Mesenchymal stem cell (in vitro differentiated cells and primary cell): ENCODE data around the gene SMG7.
A peak's percentile ranks its signal among the peaks of the same experiment; 100 is the strongest.

Experiments
- DNase-seq: peaks from one replicate; pipeline ENCODE4 v3.0.0-alpha.2; 2013
- H2AFZ ChIP-seq: one replicate; pipeline ENCODE4 v1.6.1; 2013; ENCODE audit warnings: low read depth, mild to moderate bottlenecking, control low read depth, inconsistent platforms, low read length, moderate library complexity
- H2AK5ac ChIP-seq: 2 replicates; pipeline ENCODE4 v1.6.1; 2013; ENCODE audit warnings: low read length, moderate library complexity, mild to moderate bottlenecking, inconsistent platforms; ENCODE audit not compliant: severe bottlenecking
- H2BK120ac ChIP-seq: one replicate; pipeline ENCODE4 v1.6.1; 2013; ENCODE audit warnings: low read depth, mild to moderate bottlenecking, inconsistent platforms, low read length, moderate library complexity
- H2BK12ac ChIP-seq, 2 experiments: one replicate each; pipeline ENCODE4 v1.6.1; 2013; ENCODE audit warnings: inconsistent platforms in 2 of 2, low read length in 2 of 2, mild to moderate bottlenecking in 2 of 2, moderate library complexity in 2 of 2, control low read depth in 1 of 2
- H2BK15ac ChIP-seq: one replicate; pipeline ENCODE4 v1.6.1; 2013; ENCODE audit warnings: mild to moderate bottlenecking, low read depth, inconsistent platforms; ENCODE audit not compliant: poor library complexity, severe bottlenecking
- H2BK5ac ChIP-seq: 2 replicates; pipeline ENCODE4 v1.6.1; 2013; ENCODE audit warnings: low read depth, mild to moderate bottlenecking, low read length, control low read depth, inconsistent platforms; ENCODE audit not compliant: poor library complexity, severe bottlenecking
- H3K14ac ChIP-seq, 2 experiments: one replicate each; pipeline ENCODE4 v1.6.1; 2013; ENCODE audit warnings: inconsistent platforms in 2 of 2, low read length in 2 of 2, control low read depth in 1 of 2, mild to moderate bottlenecking in 1 of 2, moderate library complexity in 1 of 2
- H3K18ac ChIP-seq, 2 experiments: one replicate each; pipeline ENCODE4 v1.6.1; 2013; ENCODE audit warnings: inconsistent platforms in 2 of 2, low read length in 2 of 2, control low read depth in 1 of 2, low read depth in 1 of 2, mild to moderate bottlenecking in 1 of 2
- H3K23ac ChIP-seq, 2 experiments: one replicate each; pipeline ENCODE4 v1.6.1; 2013; ENCODE audit warnings: inconsistent platforms in 2 of 2, low read length in 2 of 2, mild to moderate bottlenecking in 2 of 2, moderate library complexity in 2 of 2, control low read depth in 1 of 2
- H3K27ac ChIP-seq: 2 replicates; pipeline ENCODE4 v1.5.1; 2013; ENCODE audit warnings: mild to moderate bottlenecking, moderate library complexity, low read length, control low read depth, inconsistent platforms; ENCODE audit not compliant: poor library complexity, severe bottlenecking
- H3K27me3 ChIP-seq, 2 experiments: 2 replicates each; pipeline versions ENCODE4 v1.6.1 to v1.7.0; 2013; ENCODE audit warnings: low read length in 2 of 2, mild to moderate bottlenecking in 2 of 2, moderate library complexity in 2 of 2, control low read depth in 1 of 2, inconsistent platforms in 1 of 2; ENCODE audit not compliant: control insufficient read depth in 1 of 2, insufficient read depth in 1 of 2
- H3K36me3 ChIP-seq, 2 experiments: 2 replicates each; pipeline versions ENCODE4 v1.6.1 to v1.7.0; 2013; ENCODE audit warnings: low read length in 2 of 2, control low read depth in 1 of 2, inconsistent platforms in 1 of 2, low read depth in 1 of 2, mild to moderate bottlenecking in 1 of 2; ENCODE audit not compliant: insufficient read depth in 2 of 2, control insufficient read depth in 1 of 2
- H3K4ac ChIP-seq, 2 experiments: one replicate each; pipeline ENCODE4 v1.6.1; 2013; ENCODE audit warnings: inconsistent platforms in 2 of 2, low read length in 2 of 2, mild to moderate bottlenecking in 2 of 2, moderate library complexity in 2 of 2, control low read depth in 1 of 2, low read depth in 1 of 2
- H3K4me1 ChIP-seq: 2 replicates; pipeline ENCODE4 v1.6.1; 2013; ENCODE audit warnings: low read depth, low read length, control low read depth; ENCODE audit not compliant: control insufficient read depth, insufficient read depth
- H3K4me2 ChIP-seq: 2 replicates; pipeline ENCODE4 v1.6.1; 2013; ENCODE audit warnings: low read length, mild to moderate bottlenecking, inconsistent platforms; ENCODE audit not compliant: poor library complexity, severe bottlenecking
- H3K4me3 ChIP-seq, 2 experiments: 2 replicates each; pipeline versions ENCODE4 v1.5.1 to v1.7.0; 2013; ENCODE audit warnings: low read length in 2 of 2, mild to moderate bottlenecking in 2 of 2, control low read depth in 1 of 2, low read depth in 1 of 2; ENCODE audit not compliant: insufficient read depth in 1 of 2
- H3K79me1 ChIP-seq: replicated peaks from 2 replicates; pipeline ENCODE4 v1.6.1; 2013; ENCODE audit warnings: mild to moderate bottlenecking, control low read depth, low read length, inconsistent platforms; ENCODE audit not compliant: poor library complexity, severe bottlenecking
- H3K9ac ChIP-seq: 2 replicates; pipeline ENCODE4 v1.7.0; 2013; ENCODE audit warnings: mild to moderate bottlenecking, low read length, moderate library complexity
- H3K9me3 ChIP-seq: 2 replicates; pipeline ENCODE4 v1.7.0; 2013; ENCODE audit warnings: mild to moderate bottlenecking, low read length; ENCODE audit not compliant: control insufficient read depth
- H4K8ac ChIP-seq: one replicate; pipeline ENCODE4 v1.6.1; 2013; ENCODE audit warnings: inconsistent platforms, mild to moderate bottlenecking, low read length, moderate library complexity
- H4K91ac ChIP-seq: one replicate; pipeline ENCODE4 v1.6.1; 2013; ENCODE audit warnings: mild to moderate bottlenecking, low read length, inconsistent platforms
- WGBS: methylation state at CpG from one replicate; pipeline ENCODE4 v1.1.7; 2013; ENCODE audit warnings: mixed read lengths; 5-methylcytosine and 5-hydroxymethylcytosine counted together

SMG7 gene

DNA sequence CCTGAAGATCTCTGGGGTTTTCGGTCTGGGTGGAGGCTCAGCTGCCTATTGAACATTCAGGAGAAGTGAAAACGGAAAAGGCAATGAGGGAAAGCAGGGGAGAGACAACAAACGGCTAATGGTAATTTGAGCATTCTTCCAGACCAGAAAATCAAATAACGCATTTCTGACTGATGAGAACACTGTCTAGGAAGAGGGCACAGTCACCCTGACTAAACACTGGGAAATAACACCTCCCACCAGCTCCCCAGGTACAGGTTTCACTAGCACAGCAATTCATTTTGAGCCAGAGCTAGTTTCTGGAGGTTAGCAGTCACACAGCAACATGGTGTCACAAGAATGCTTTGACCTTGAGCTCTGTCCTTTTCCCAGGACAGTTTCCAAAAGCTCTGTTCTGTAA, 96.8 kb downstream of the SMG7 start:
- Histone ChIP-seq H3K4ac (no peak overlapping the region), H3K4me2 (no peak overlapping the region), H2BK5ac (no peak overlapping the region), H3K79me1 (no peaks in the 10 kb centered on the region), H3K18ac (no peak overlapping the region), H2AFZ (no peak overlapping the region), H3K27me3 (no peaks in the 10 kb centered on the region), H3K4me1 (peaks cover 10% of the 10 kb centered on the region), H2BK120ac (no peak overlapping the region), H2BK12ac (no peak overlapping the region), H3K14ac (no peak overlapping the region), H4K8ac (no peak overlapping the region), H4K91ac (no peak overlapping the region), H3K9ac (no peak overlapping the region), H2BK15ac (no peak overlapping the region), H3K27ac (peak overlapping the region; percentile 53), H2AK5ac (no peak overlapping the region), H3K36me3 (no peaks in the 10 kb centered on the region), H3K23ac (no peak overlapping the region), H3K9me3 (no peaks in the 10 kb centered on the region), H3K4me3 (no peak overlapping the region)
- no peak for DNase-seq
- 79% methylated on average over 4 of the region's 4 CpGs for WGBS

DNA sequence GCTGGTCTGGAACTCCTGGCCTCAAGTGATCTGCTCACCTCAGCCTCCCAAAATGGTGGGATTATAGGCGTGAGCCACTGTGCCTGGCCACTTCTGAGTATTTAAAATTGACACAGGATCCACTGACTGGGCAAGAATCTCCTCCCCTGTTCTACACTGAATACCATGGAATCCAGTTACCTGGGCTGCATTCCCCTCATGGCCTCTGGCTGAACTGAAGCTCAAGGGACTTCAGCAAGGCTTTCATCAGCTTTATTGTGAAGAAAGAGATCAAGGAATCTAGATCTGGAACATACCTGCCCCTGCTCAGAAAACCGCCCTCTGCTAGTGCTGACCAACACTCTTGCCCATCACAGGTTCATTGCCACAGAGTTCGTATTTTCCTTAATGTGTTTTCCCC, 97.5 kb downstream of the SMG7 start:
- Histone ChIP-seq H3K9me3 (no peaks in the 10 kb centered on the region), H2BK12ac (no peak overlapping the region), H3K4me3 (no peak overlapping the region), H3K4ac (no peak overlapping the region), H3K4me2 (no peak overlapping the region), H2BK120ac (no peak overlapping the region), H3K9ac (no peak overlapping the region), H3K4me1 (peaks cover 10% of the 10 kb centered on the region), H4K91ac (no peak overlapping the region), H3K27me3 (no peaks in the 10 kb centered on the region), H3K14ac (no peak overlapping the region), H2AK5ac (no peak overlapping the region), H2BK15ac (no peak overlapping the region), H2AFZ (no peak overlapping the region), H3K23ac (no peak overlapping the region), H3K18ac (no peak overlapping the region), H3K36me3 (no peaks in the 10 kb centered on the region), H4K8ac (no peak overlapping the region), H3K79me1 (no peaks in the 10 kb centered on the region), H2BK5ac (no peak overlapping the region), H3K27ac (no peak overlapping the region)
- no peak for DNase-seq
- WGBS = 88% methylated on average over 3 of the region's 3 CpGs

DNA sequence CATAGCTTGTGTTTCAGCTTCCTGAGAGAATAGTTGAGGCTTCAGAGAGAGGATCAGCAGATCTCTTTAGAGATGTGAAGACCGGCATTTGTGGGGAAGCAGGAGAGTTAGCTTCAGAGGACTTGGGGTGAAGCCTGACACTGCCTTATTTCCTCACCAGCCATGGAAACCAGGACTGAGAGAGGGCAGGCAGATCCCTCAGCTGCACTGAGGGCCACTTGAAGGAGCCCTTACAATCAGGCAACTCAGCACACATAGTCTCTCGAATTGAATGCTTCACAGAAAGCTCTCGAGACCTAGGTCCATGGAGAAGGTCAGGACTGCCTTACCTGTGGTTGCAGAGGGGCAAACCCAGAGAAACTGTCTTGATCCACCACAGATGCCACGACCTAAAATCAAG, 98.2 kb downstream of the SMG7 start:
- H3K9ac ChIP-seq = no peak overlapping the region
- peaks cover 10% of the 10 kb centered on the region for H3K4me1 ChIP-seq
- no peak overlapping the region for H3K4me3 ChIP-seq
- H2AK5ac ChIP-seq = no peak overlapping the region
- H2BK15ac ChIP-seq = no peak overlapping the region
- H3K27me3 ChIP-seq = no peaks in the 10 kb centered on the region
- H3K9me3 ChIP-seq = no peaks in the 10 kb centered on the region
- H3K27ac ChIP-seq = no peak overlapping the region
- WGBS = 88% methylated on average over 4 of the region's 4 CpGs
- no peak overlapping the region for H3K14ac ChIP-seq
- H3K4ac ChIP-seq = no peak overlapping the region
- no peak overlapping the region for H3K4me2 ChIP-seq
- H3K79me1 ChIP-seq = no peaks in the 10 kb centered on the region
- H2BK5ac ChIP-seq = no peak overlapping the region
- no peak overlapping the region for H2BK120ac ChIP-seq
- no peak overlapping the region for H2BK12ac ChIP-seq
- no peak overlapping the region for H2AFZ ChIP-seq
- no peak overlapping the region for H3K23ac ChIP-seq
- H4K8ac ChIP-seq = no peak overlapping the region
- H3K18ac ChIP-seq = no peak overlapping the region
- no peak for DNase-seq
- H4K91ac ChIP-seq = no peak overlapping the region
- no peaks in the 10 kb centered on the region for H3K36me3 ChIP-seq

DNA sequence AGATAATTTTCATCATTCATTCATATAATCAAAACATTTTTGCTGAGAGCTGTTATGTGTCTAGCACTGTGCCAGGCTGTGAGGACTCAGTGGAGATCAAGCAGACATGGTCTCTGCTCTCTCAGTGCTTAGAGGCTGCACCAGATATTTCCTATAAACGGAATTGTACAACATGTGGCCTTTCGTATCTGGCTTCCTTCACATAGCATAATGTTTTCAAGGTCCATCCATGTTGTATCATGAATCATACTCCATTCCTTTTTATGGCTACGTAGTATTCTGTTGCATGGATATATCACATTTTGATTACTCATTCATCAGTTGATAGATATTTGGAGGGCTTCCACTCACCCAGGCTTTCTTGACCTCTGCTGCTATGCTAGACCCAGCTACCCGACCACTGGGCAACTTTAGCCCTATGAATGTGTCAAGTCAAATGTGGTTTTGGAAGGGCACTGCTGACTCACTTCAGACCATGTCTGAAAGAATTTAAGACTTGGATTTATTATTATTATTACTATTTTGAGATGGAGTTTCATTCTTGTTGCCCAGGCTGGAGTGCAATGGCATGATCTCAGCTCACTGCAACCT, 99.5 kb downstream of the SMG7 start:
- no peak overlapping the region for H3K18ac ChIP-seq
- H3K4ac ChIP-seq = no peak overlapping the region
- no peak overlapping the region for H3K23ac ChIP-seq
- H3K9ac ChIP-seq = no peak overlapping the region
- DNase-seq = no peak
- no peak overlapping the region for H3K14ac ChIP-seq
- no peak overlapping the region for H2AK5ac ChIP-seq
- no peak overlapping the region for H2BK15ac ChIP-seq
- WGBS = 50% methylated on average over 1 of the region's 4 CpGs
- no peak overlapping the region for H4K8ac ChIP-seq
- H3K4me1 ChIP-seq = peaks cover 10% of the 10 kb centered on the region
- peaks cover 0 to 6% of the 10 kb centered on the region in 2 experiments for H3K27me3 ChIP-seq
- no peak overlapping the region for H3K27ac ChIP-seq
- H3K4me2 ChIP-seq = no peak overlapping the region
- H3K36me3 ChIP-seq = no peaks in the 10 kb centered on the region
- no peak overlapping the region for H3K4me3 ChIP-seq
- H4K91ac ChIP-seq = no peak overlapping the region
- no peak overlapping the region for H2BK120ac ChIP-seq
- no peak overlapping the region for H2AFZ ChIP-seq
- H2BK5ac ChIP-seq = no peak overlapping the region
- no peaks in the 10 kb centered on the region for H3K9me3 ChIP-seq
- no peaks in the 10 kb centered on the region for H3K79me1 ChIP-seq
- H2BK12ac ChIP-seq = no peak overlapping the region
